ENCODE results near the gene BRIX1. TPM values are rescaled to one million over a fixed set of nuclear protein-coding genes. Genes with fewer than 3 reads are reported as not detected.

BRIX1 gene
- total and polyA plus RNA-seq, 2 donors (not counting 1 experiment from before 2014, with no cell fraction given), result 6.9 to 29.3 TPM

- no peak overlapping the region for H3K27ac Mint-ChIP-seq
- H3K79me2 ChIP-seq (ENCODE audit: control insufficient read depth, insufficient read depth, low read length), result peaks cover 43% of the 10 kb centered on the region
- ATAC-seq (ENCODE audit: low read depth) (no peak), DNase-seq (no peak)
- peaks cover 28% of the 10 kb centered on the region for H3K4me1 Mint-ChIP-seq
- no peak overlapping the region for H3K4me2 ChIP-seq (replicated peaks; ENCODE audit: low read depth, low read length, poor library complexity, severe bottlenecking)
- H3K9me3 Mint-ChIP-seq (ENCODE audit: insufficient read depth), result no peaks in the 10 kb centered on the region
- peaks cover 15 to 20% of the 10 kb centered on the region in 2 donors for H3K4me1 ChIP-seq (ENCODE audit: control insufficient read depth in 2 of 2, insufficient read depth in 2 of 2, low read length in 2 of 2)
- H3K36me3 ChIP-seq (replicated peaks in 1 of 2; ENCODE audit: control extremely low read depth in 1 of 2, control insufficient read depth in 1 of 2, extremely low read depth in 1 of 2, insufficient read depth in 2 of 2, low read length in 1 of 2), result peaks cover 6 to 30% of the 10 kb centered on the region in 2 experiments
- no peaks in the 10 kb centered on the region for H3K27me3 ChIP-seq (replicated peaks in 1 of 4; ENCODE audit: control extremely low read depth in 1 of 4, control insufficient read depth in 3 of 4, insufficient read depth in 4 of 4, low read length in 3 of 4)
- no peak overlapping the region for H2AFZ ChIP-seq (ENCODE audit: insufficient read depth, low read depth, low read length, poor library complexity, severe bottlenecking)
- no peaks in the 10 kb centered on the region for H3K9me3 ChIP-seq (ENCODE audit: control extremely low read depth in 1 of 3, control insufficient read depth in 2 of 3, insufficient read depth in 1 of 3, low read length in 2 of 3)
- no peak overlapping the region for H3K27ac ChIP-seq (ENCODE audit: low read length in 2 of 2)
- no peak overlapping the region for H3K4me3 Mint-ChIP-seq
- no peaks in the 10 kb centered on the region for H4K20me1 ChIP-seq (ENCODE audit: control insufficient read depth, insufficient read depth, low read length, poor library complexity, severe bottlenecking)
- no peaks in the 10 kb centered on the region for H3K27me3 Mint-ChIP-seq
- H3K4me3 ChIP-seq (ENCODE audit: control extremely low read depth in 1 of 5, extremely low read depth in 1 of 5, insufficient read depth in 1 of 5, low read depth in 2 of 5, low read length in 4 of 5), result no peak overlapping the region
- ChIA-PET CTCF (no interaction called here), POLR2A (no interaction called here)
- no CpG with 5 or more reads among the region's 2 CpGs for WGBS (ENCODE audit: insufficient coverage)
- no peak overlapping the region for H3K9ac ChIP-seq (ENCODE audit: low read length)
- TF ChIP-seq CTCF (IDR thresholded peaks at IDR 0.05), result no peak
- no peak for TF ChIP-seq EZH2 (IDR thresholded peaks at IDR 0.05; ENCODE audit: borderline replicate concordance, insufficient read depth, low read depth, low read length, poor library complexity, severe bottlenecking)
- intact Hi-C loops (cut with micrococcal nuclease), result no loop called here
Measured at GRCh38 chr5:34932947-34933346, 17.4 kb downstream of the BRIX1 start.

- no peaks in the 10 kb centered on the region for H4K20me1 ChIP-seq (ENCODE audit: control insufficient read depth, insufficient read depth, low read length, poor library complexity, severe bottlenecking)
- WGBS (ENCODE audit: insufficient coverage), result 94% methylated on average over 3 of the region's 3 CpGs
- intact Hi-C loops (cut with micrococcal nuclease), result no loop called here
- H3K4me1 ChIP-seq (ENCODE audit: control insufficient read depth in 2 of 2, insufficient read depth in 2 of 2, low read length in 2 of 2), result no peaks in the 10 kb centered on the region
- ATAC-seq (ENCODE audit: low read depth) (no peak), DNase-seq (no peak)
- H3K4me2 ChIP-seq (replicated peaks; ENCODE audit: low read depth, low read length, poor library complexity, severe bottlenecking), result no peak overlapping the region
- H3K9me3 ChIP-seq (ENCODE audit: control extremely low read depth in 1 of 3, control insufficient read depth in 2 of 3, insufficient read depth in 1 of 3, low read length in 2 of 3), result no peaks in the 10 kb centered on the region
- Mint-ChIP-seq H3K4me1 (no peaks in the 10 kb centered on the region), H3K4me3 (no peak overlapping the region), H3K9me3 (ENCODE audit: insufficient read depth) (no peaks in the 10 kb centered on the region), H3K27me3 (no peaks in the 10 kb centered on the region), H3K27ac (no peak overlapping the region)
- no peaks in the 10 kb centered on the region for H3K79me2 ChIP-seq (ENCODE audit: control insufficient read depth, insufficient read depth, low read length)
- H3K4me3 ChIP-seq (ENCODE audit: control extremely low read depth in 1 of 5, extremely low read depth in 1 of 5, insufficient read depth in 1 of 5, low read depth in 2 of 5, low read length in 4 of 5), result no peak overlapping the region
- H3K27me3 ChIP-seq (replicated peaks in 1 of 4; ENCODE audit: control extremely low read depth in 1 of 4, control insufficient read depth in 3 of 4, insufficient read depth in 4 of 4, low read length in 3 of 4), result no peaks in the 10 kb centered on the region
- no peak overlapping the region for H3K9ac ChIP-seq (ENCODE audit: low read length)
- ChIA-PET CTCF (no interaction called here), POLR2A (no interaction called here)
- H3K27ac ChIP-seq (ENCODE audit: low read length in 2 of 2), result no peak overlapping the region
- no peak overlapping the region for H2AFZ ChIP-seq (ENCODE audit: insufficient read depth, low read depth, low read length, poor library complexity, severe bottlenecking)
- H3K36me3 ChIP-seq (replicated peaks in 1 of 2; ENCODE audit: control extremely low read depth in 1 of 2, control insufficient read depth in 1 of 2, extremely low read depth in 1 of 2, insufficient read depth in 2 of 2, low read length in 1 of 2), result peaks cover 18 to 63% of the 10 kb centered on the region in 2 experiments
- TF ChIP-seq EZH2 (IDR thresholded peaks at IDR 0.05; ENCODE audit: borderline replicate concordance, insufficient read depth, low read depth, low read length, poor library complexity, severe bottlenecking) (no peak), CTCF (IDR thresholded peaks at IDR 0.05) (no peak)
Measured at GRCh38 chr5:34941936-34942335, 26.4 kb downstream of the BRIX1 start.
